Neural cell (in vitro differentiated cells): Measurements from ENCODE around the gene HES3. TPM values are rescaled to one million over a fixed set of nuclear protein-coding genes. Genes with fewer than 3 reads are reported as not detected.
"Not testable (repeated sequence)": the region's sequence is repeated elsewhere in the genome, so short reads cannot be mapped to it uniquely, and the experiment has no call there.

Source experiments
- H2AFZ ChIP-seq: fragments of 200-600, 300-800 bp; sonication (generic), shearing (Covaris generic); 2 replicates; pipeline ENCODE4 v1.6.0; 2014; ENCODE audit warnings: low read depth, mild to moderate bottlenecking, antibody characterized with exemption, low read length, moderate library complexity
- H3F3A ChIP-seq: fragments of 200-600 bp; shearing (Covaris generic); 2 replicates; pipeline ENCODE4 v1.6.1; 2016; ENCODE audit warnings: mild to moderate bottlenecking, moderate library complexity, mixed read lengths, antibody characterized with exemption, low read length; ENCODE audit not compliant: insufficient read depth, poor library complexity, severe bottlenecking
- H3K27ac ChIP-seq: fragments of 200-600, 300-800 bp; sonication (generic), shearing (Covaris generic); 2 replicates; pipeline ENCODE4 v1.5.1; 2014; ENCODE audit warnings: mild to moderate bottlenecking, low read length, moderate library complexity
- H3K27me3 ChIP-seq: fragments of 300-800, 200-600 bp; sonication (generic), shearing (Covaris generic); 2 replicates; pipeline ENCODE4 v1.6.0; 2014; ENCODE audit warnings: mild to moderate bottlenecking, low read depth, low read length, moderate library complexity; ENCODE audit not compliant: insufficient read depth
- H3K36me3 ChIP-seq: fragments of 300-800, 200-600 bp; sonication (generic), shearing (Covaris generic); 2 replicates; pipeline ENCODE4 v1.5.1; 2014; ENCODE audit warnings: mild to moderate bottlenecking, antibody characterized with exemption, low read length, moderate library complexity; ENCODE audit not compliant: insufficient read depth
- H3K4me2 ChIP-seq: fragments of 300-800, 200-600 bp; sonication (generic), shearing (Covaris generic); 2 replicates; pipeline ENCODE4 v1.6.0; 2014; ENCODE audit warnings: mild to moderate bottlenecking, low read length
- H3K4me3 ChIP-seq: fragments of 300-800, 200-600 bp; sonication (generic), shearing (Covaris generic); 2 replicates; pipeline ENCODE4 v1.5.1; 2014; ENCODE audit warnings: mild to moderate bottlenecking, low read length, moderate library complexity
- H3K79me2 ChIP-seq: fragments of 200-600 bp; shearing (Covaris generic); replicated peaks from 2 replicates; pipeline ENCODE4 v1.6.0; 2014; ENCODE audit warnings: mild to moderate bottlenecking, low read length, moderate library complexity; ENCODE audit not compliant: insufficient read depth
- H3K9ac ChIP-seq: fragments of 300-800, 200-600 bp; sonication (generic), shearing (Covaris generic); 2 replicates; pipeline ENCODE4 v1.6.1; 2016; ENCODE audit warnings: mild to moderate bottlenecking, low read length, mixed read lengths
- H3K9me2 ChIP-seq: fragments of 200-600 bp; shearing (Covaris generic); 2 replicates; pipeline ENCODE4 v1.6.1; 2016; ENCODE audit warnings: mild to moderate bottlenecking, low read length, mixed read lengths; ENCODE audit not compliant: insufficient read depth
- H3K9me3 ChIP-seq: fragments of 200-600, 300-800 bp; sonication (generic), shearing (Covaris generic); 2 replicates; pipeline ENCODE4 v1.6.1; 2016; ENCODE audit warnings: mild to moderate bottlenecking, mixed run types, low read length, moderate library complexity, mixed read lengths
- H4K20me1 ChIP-seq: fragments of 200-600 bp; shearing (Covaris generic); 2 replicates; pipeline ENCODE4 v1.6.1; 2016; ENCODE audit warnings: mild to moderate bottlenecking, mixed run types; ENCODE audit not compliant: insufficient read depth
- CTCF ChIP-seq: fragments of 450-650 bp; IDR thresholded peaks from 2 replicates; pipeline ENCODE4 v1.5.1; 2014; ENCODE audit warnings: antibody characterized with exemption, mild to moderate bottlenecking, moderate library complexity; ENCODE audit not compliant: poor library complexity, severe bottlenecking
- EP300 ChIP-seq: fragments of 450-650 bp; conservative IDR thresholded peaks from 2 replicates; pipeline ENCODE4 v1.6.1; 2014; ENCODE audit warnings: antibody characterized with exemption, mild to moderate bottlenecking, moderate library complexity; ENCODE audit not compliant: poor library complexity, severe bottlenecking
- EZH2 ChIP-seq: fragments of 200-600, 300-800 bp; shearing (Covaris generic), sonication (generic); IDR thresholded peaks from 2 replicates; pipeline ENCODE4 v1.6.1; 2014; ENCODE audit warnings: antibody characterized with exemption, low read length, borderline replicate concordance, mild to moderate bottlenecking; ENCODE audit not compliant: insufficient read depth, poor library complexity, severe bottlenecking
- MXI1 ChIP-seq: fragments of 450-650 bp; conservative IDR thresholded peaks from 2 replicates; pipeline ENCODE4 v1.6.1; 2014; ENCODE audit warnings: antibody characterized with exemption, mild to moderate bottlenecking; ENCODE audit not compliant: poor library complexity, severe bottlenecking
- POLR2AphosphoS5 ChIP-seq: IDR thresholded peaks from 2 replicates; pipeline ENCODE4 v1.6.1; 2012
- RAD21 ChIP-seq: fragments of 450-650 bp; conservative IDR thresholded peaks from 2 replicates; pipeline ENCODE4 v1.6.1; 2014; ENCODE audit warnings: antibody characterized with exemption, mild to moderate bottlenecking, moderate library complexity
- REST ChIP-seq: IDR thresholded peaks from 2 replicates; pipeline ENCODE4 v1.6.1; 2012; ENCODE audit warnings: borderline replicate concordance
- SMC3 ChIP-seq: fragments of 450-650 bp; conservative IDR thresholded peaks from 2 replicates; pipeline ENCODE4 v1.6.1; 2014; ENCODE audit warnings: antibody characterized with exemption, mild to moderate bottlenecking, moderate library complexity; ENCODE audit not compliant: poor library complexity
- TAF1 ChIP-seq: IDR thresholded peaks from 2 replicates; pipeline ENCODE4 v1.6.1; 2012; ENCODE audit warnings: low read depth
- polyA plus RNA-seq: library from polyadenylated mRNA; depleted of rRNA; stranded (reverse); fragments of >200 nt; gene quantifications from 2 replicates; pipeline ENCODE4 v1.2.3, GENCODE V29; 2014

The HES3 gene
- polyA plus RNA-seq, 1 donor from 2014 or later = not detected

GRCh38 chr1:6219641-6220040, 24.3 kb upstream of the HES3 start:
- H2AFZ ChIP-seq, H3F3A ChIP-seq, H3K79me2 ChIP-seq, H4K20me1 ChIP-seq, H3K4me2 ChIP-seq, H3K9me2 ChIP-seq, H3K9me3 ChIP-seq, H3K36me3 ChIP-seq, H3K4me3 ChIP-seq, H3K27ac ChIP-seq, H3K9ac ChIP-seq, H3K27me3 ChIP-seq: not testable (repeated sequence)

- TF ChIP-seq RAD21 (no peak), CTCF (no peak), MXI1 (no peak), REST (no peak), SMC3 (no peak), EZH2 (no peak), POLR2AphosphoS5 (no peak), TAF1 (no peak), EP300 (no peak)
- no peaks in the 10 kb centered on the region for H3K9me3 ChIP-seq
- no peaks in the 10 kb centered on the region for H3K36me3 ChIP-seq
These were observed 23.7 kb upstream of the HES3 start for GRCh38 chr1:6220236-6220635.

GRCh38 chr1:6221210-6221784, 22.7 kb upstream of the HES3 start:
- no peaks in the 10 kb centered on the region for H3F3A ChIP-seq
- no peak overlapping the region for H2AFZ ChIP-seq
- H3K27ac ChIP-seq = no peak overlapping the region
- TF ChIP-seq TAF1 (no peak), SMC3 (no peak), RAD21 (no peak), CTCF (no peak), REST (no peak), EP300 (no peak)
- H3K4me3 ChIP-seq = no peak overlapping the region
- H3K27me3 ChIP-seq = no peaks in the 10 kb centered on the region
- no peak overlapping the region for H3K4me2 ChIP-seq
- H3K9me3 ChIP-seq = no peaks in the 10 kb centered on the region
- no peaks in the 10 kb centered on the region for H3K79me2 ChIP-seq
- H3K9ac ChIP-seq = no peak overlapping the region
- no peaks in the 10 kb centered on the region for H4K20me1 ChIP-seq
- no peaks in the 10 kb centered on the region for H3K9me2 ChIP-seq
- no peaks in the 10 kb centered on the region for H3K36me3 ChIP-seq

More at GRCh38 chr1:6220236-6220635, 23.7 kb upstream of the HES3 start:
- no peaks in the 10 kb centered on the region for H3F3A ChIP-seq
- no peak overlapping the region for H3K4me2 ChIP-seq
- no peaks in the 10 kb centered on the region for H4K20me1 ChIP-seq
- no peaks in the 10 kb centered on the region for H3K79me2 ChIP-seq
- no peak overlapping the region for H3K4me3 ChIP-seq
- no peaks in the 10 kb centered on the region for H3K9me2 ChIP-seq
- no peak overlapping the region for H3K27ac ChIP-seq
- no peak overlapping the region for H3K9ac ChIP-seq
- no peaks in the 10 kb centered on the region for H3K27me3 ChIP-seq
- no peak overlapping the region for H2AFZ ChIP-seq
